H1 (cell line): ENCODE measurements around the gene LRRC30.

Experiments
- CTCF ChIP-seq, 3 experiments: IDR thresholded peaks; 1 replicate in 2 of 3; 2 replicates in 1 of 3; pipeline versions ENCODE4 v1.5.1 to v1.6.1; 2011; ENCODE audit warnings: low read length in 3 of 3, mild to moderate bottlenecking in 3 of 3, inconsistent platforms in 2 of 3, low read depth in 1 of 3, moderate library complexity in 1 of 3; ENCODE audit not compliant: insufficient read depth in 1 of 3; ENCODE audit errors: control extremely low read depth in 1 of 3
- FOSL1 ChIP-seq: IDR thresholded peaks from 2 replicates; pipeline ENCODE4 v1.6.1; 2011; ENCODE audit warnings: mild to moderate bottlenecking, low read depth, low read length, moderate library complexity; ENCODE audit not compliant: insufficient read depth
- GABPA ChIP-seq: IDR thresholded peaks from 2 replicates; pipeline ENCODE4 v1.6.1; 2011; ENCODE audit warnings: mild to moderate bottlenecking, low read length, moderate library complexity, borderline replicate concordance; ENCODE audit not compliant: insufficient read depth
- POLR2A ChIP-seq, 2 experiments: IDR thresholded peaks; 1 replicate in 1 of 2; 2 replicates in 1 of 2; pipeline ENCODE4 v1.6.1; 2011; ENCODE audit warnings: low read depth in 2 of 2, low read length in 2 of 2, mild to moderate bottlenecking in 2 of 2; ENCODE audit errors: control extremely low read depth in 1 of 2
- POLR2AphosphoS5 ChIP-seq: IDR thresholded peaks from 2 replicates; pipeline ENCODE4 v1.6.1; 2011; ENCODE audit warnings: low read depth, low read length

GRCh38 chr18:7221424-7222155 is 9.3 kb upstream of the LRRC30 start:
- peak; percentile 56 to 95 (median 87) for TF ChIP-seq CTCF (IDR thresholded peaks at IDR 0.05; ENCODE audit: control extremely low read depth in 1 of 3, insufficient read depth in 1 of 3, low read depth in 1 of 3, low read length in 3 of 3)
- TF ChIP-seq POLR2AphosphoS5, result no peak
- TF ChIP-seq POLR2A (IDR thresholded peaks at IDR 0.05; ENCODE audit: control extremely low read depth in 1 of 2, low read depth in 2 of 2, low read length in 2 of 2), result no peak
- TF ChIP-seq FOSL1, result no peak
- TF ChIP-seq GABPA, result no peak
